ENCODE data around the gene TMEM106B. TPM values are rescaled to one million over a fixed set of nuclear protein-coding genes. Genes with fewer than 3 reads are reported as not detected.

Gene TMEM106B
- total RNA-seq, 1 donor from 2014 or later = 24.2 TPM

Other genes starting within 250 kb of the TMEM106B start
- gene VWDE, start 192.6 kb downstream of the TMEM106B start, total RNA-seq = under 0.01 TPM in 1 of 2 replicates, not detected in the other

All from lung microvascular endothelial cell (primary cell).